HEK293T (cell line): ENCODE results near the gene EPHB6.

Source experiments
- CTCF ChIA-PET: fragments of 350-600 bp; formaldehyde crosslinking; extraction: SDS; loops from one replicate; lab custom pipeline; 2021; ENCODE audit warnings: antibody characterized with exemption, inconsistent platforms; lab: Yijun Ruan, JAX
- POLR2A ChIA-PET: fragments of 350-600 bp; formaldehyde crosslinking; extraction: SDS; loops from one replicate; lab custom pipeline; 2020; ENCODE audit warnings: antibody characterized with exemption, inconsistent platforms; lab: Yijun Ruan, JAX
- DNase-seq: peaks from one replicate; pipeline ENCODE4 v3.0.0; 2012; ENCODE audit warnings: mixed read lengths; ENCODE audit errors: extremely low spot score
- ARNT ChIP-seq: fragments of 450-650 bp; IDR thresholded peaks from 2 replicates; pipeline ENCODE4 v1.6.1; 2017; ENCODE audit warnings: mild to moderate bottlenecking
- BHLHE40 ChIP-seq: fragments of 450-650 bp; IDR thresholded peaks from 2 replicates; pipeline ENCODE4 v1.6.1; 2016; ENCODE audit warnings: mild to moderate bottlenecking, moderate library complexity, borderline replicate concordance
- CTBP1 ChIP-seq: fragments of 450-650 bp; IDR thresholded peaks from 2 replicates; pipeline ENCODE4 v1.6.1; 2016; ENCODE audit warnings: borderline replicate concordance
- ELF4 ChIP-seq: fragments of 450-650 bp; IDR thresholded peaks from 2 replicates; pipeline ENCODE4 v1.6.1; 2017; ENCODE audit warnings: antibody characterized with exemption
- FOXA1 ChIP-seq: fragments of 450-650 bp; IDR thresholded peaks from 2 replicates; pipeline ENCODE4 v1.6.1; 2016; ENCODE audit warnings: mild to moderate bottlenecking
- FOXK2 ChIP-seq: fragments of 450-650 bp; IDR thresholded peaks from 2 replicates; pipeline ENCODE4 v1.6.1; 2016; ENCODE audit warnings: mild to moderate bottlenecking
- FOXM1 ChIP-seq: fragments of 450-650 bp; IDR thresholded peaks from 2 replicates; pipeline ENCODE4 v1.6.1; 2017; ENCODE audit warnings: mild to moderate bottlenecking, borderline replicate concordance
- HDGF ChIP-seq: fragments of 450-650 bp; IDR thresholded peaks from 2 replicates; pipeline ENCODE4 v1.6.1; 2017; ENCODE audit warnings: antibody characterized with exemption, borderline replicate concordance
- L3MBTL2 ChIP-seq: fragments of 450-650 bp; conservative IDR thresholded peaks from 2 replicates; pipeline ENCODE4 v1.6.1; 2016; ENCODE audit warnings: mild to moderate bottlenecking
- LEF1 ChIP-seq: fragments of 450-650 bp; IDR thresholded peaks from 2 replicates; pipeline ENCODE4 v1.6.1; 2017; ENCODE audit warnings: mild to moderate bottlenecking, borderline replicate concordance
- NFRKB ChIP-seq: fragments of 450-650 bp; IDR thresholded peaks from 2 replicates; pipeline ENCODE4 v1.6.1; 2016; ENCODE audit warnings: mild to moderate bottlenecking, moderate library complexity
- SP1 ChIP-seq: fragments of 450-650 bp; IDR thresholded peaks from 2 replicates; pipeline ENCODE4 v1.6.1; 2017
- SUZ12 ChIP-seq: fragments of 450-650 bp; IDR thresholded peaks from 2 replicates; pipeline ENCODE4 v1.6.1; 2016; ENCODE audit warnings: mild to moderate bottlenecking
- TARDBP ChIP-seq: fragments of 450-650 bp; IDR thresholded peaks from 2 replicates; pipeline ENCODE4 v1.6.1; 2016
- ZNF384 ChIP-seq: fragments of 450-650 bp; IDR thresholded peaks from 2 replicates; pipeline ENCODE4 v1.6.1; 2016
- TF ChIP-seq, protein P1 (sequence below): fragments of 450-650 bp; IDR thresholded peaks from 2 replicates; pipeline ENCODE4 v1.6.1; 2016

The EPHB6 gene

DNA sequence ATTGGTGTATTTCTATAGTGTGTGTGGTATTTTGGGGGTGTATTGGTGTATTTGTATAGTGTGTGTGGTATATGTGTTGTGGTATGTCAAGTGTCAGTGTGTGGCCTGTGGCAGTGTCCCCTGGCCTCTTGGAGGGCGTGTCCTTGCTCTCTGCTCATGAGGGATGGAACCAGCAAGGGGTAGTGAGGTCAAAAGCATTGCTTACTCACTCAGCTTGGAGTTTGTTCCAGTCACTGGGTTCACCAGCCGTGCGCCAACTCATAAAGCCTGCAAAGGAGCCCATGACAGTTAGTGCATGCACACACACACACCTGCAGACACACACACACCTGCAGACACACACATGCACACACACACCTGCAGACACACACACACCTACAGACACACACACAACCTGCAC is 34.9 kb downstream of the EPHB6 start:
- CTCF ChIA-PET: no interaction called here
- POLR2A ChIA-PET: no interaction called here
- DNase-seq: no peak
- TF ChIP-seq CTBP1: no peak
- TF ChIP-seq FOXK2: no peak
- TF ChIP-seq FOXA1: no peak
- TF ChIP-seq, protein P1, sequence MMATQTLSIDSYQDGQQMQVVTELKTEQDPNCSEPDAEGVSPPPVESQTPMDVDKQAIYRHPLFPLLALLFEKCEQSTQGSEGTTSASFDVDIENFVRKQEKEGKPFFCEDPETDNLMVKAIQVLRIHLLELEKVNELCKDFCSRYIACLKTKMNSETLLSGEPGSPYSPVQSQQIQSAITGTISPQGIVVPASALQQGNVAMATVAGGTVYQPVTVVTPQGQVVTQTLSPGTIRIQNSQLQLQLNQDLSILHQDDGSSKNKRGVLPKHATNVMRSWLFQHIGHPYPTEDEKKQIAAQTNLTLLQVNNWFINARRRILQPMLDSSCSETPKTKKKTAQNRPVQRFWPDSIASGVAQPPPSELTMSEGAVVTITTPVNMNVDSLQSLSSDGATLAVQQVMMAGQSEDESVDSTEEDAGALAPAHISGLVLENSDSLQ: no peak
- TF ChIP-seq TARDBP: no peak
- no peak for TF ChIP-seq ZNF384
- TF ChIP-seq FOXM1: no peak
- no peak for TF ChIP-seq HDGF
- TF ChIP-seq NFRKB: no peak
- TF ChIP-seq LEF1: no peak
- no peak for TF ChIP-seq L3MBTL2

GRCh38 chr7:142890874-142891485 is 36.1 kb downstream of the EPHB6 start:
- no peak for DNase-seq
- CTCF ChIA-PET: no interaction called here
- TF ChIP-seq SUZ12: no peak
- no peak for TF ChIP-seq FOXM1
- TF ChIP-seq TARDBP: 0 out of 2 replicates have a peak, but pooled peaks have one; percentile 54
- no peak for TF ChIP-seq ZNF384
- no peak for TF ChIP-seq FOXA1
- POLR2A ChIA-PET: no interaction called here

DNA sequence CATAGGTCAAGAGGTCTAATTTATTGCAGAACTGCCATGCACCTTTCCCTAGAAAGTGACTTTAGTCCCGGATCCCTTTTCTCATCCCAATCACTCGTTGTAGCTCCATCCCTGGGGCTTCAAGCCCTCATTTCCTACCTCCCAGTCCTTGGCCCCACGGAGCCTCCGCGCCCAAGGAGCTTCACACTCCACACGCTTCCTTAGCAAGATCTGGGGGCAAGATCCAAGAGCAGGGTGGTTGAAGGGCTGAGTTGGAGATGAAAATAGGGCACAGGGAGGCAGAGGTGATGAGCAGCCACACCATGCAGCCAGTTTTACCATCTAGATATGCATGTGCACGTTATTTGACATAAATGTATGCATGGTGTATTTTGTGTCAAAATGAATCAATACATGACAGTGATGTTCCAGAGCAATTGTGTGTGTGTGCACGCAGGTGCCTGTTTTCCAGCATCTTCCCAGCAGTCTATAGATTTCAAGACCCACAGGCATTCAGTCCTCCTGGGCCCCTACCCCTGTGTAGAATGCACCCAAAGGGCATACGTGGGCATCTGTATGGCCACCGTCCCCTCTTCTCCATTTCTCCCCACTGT is 36.7 kb downstream of the EPHB6 start:
- ChIA-PET POLR2A (no interaction called here), CTCF (no interaction called here)
- DNase-seq: no peak
- TF ChIP-seq NFRKB (no peak), CTBP1 (no peak), ARNT (no peak)

GRCh38 chr7:142892951-142893350 is 38.1 kb downstream of the EPHB6 start:
- TF ChIP-seq FOXM1 (no peak), LEF1 (no peak), HDGF (no peak), SUZ12 (no peak), NFRKB (no peak), SP1 (no peak), ELF4 (no peak), TARDBP (no peak), ZNF384 (no peak), BHLHE40 (no peak), ARNT (no peak), L3MBTL2 (no peak), FOXK2 (no peak)
- TF ChIP-seq, protein P1: no peak
- no peak for DNase-seq
- ChIA-PET POLR2A (no interaction called here), CTCF (interaction anchor here (0.9 kb wide), 1 partner anchor 322 kb away, joined by 3 read pairs; no protein-coding TSS in a partner anchor)

DNA sequence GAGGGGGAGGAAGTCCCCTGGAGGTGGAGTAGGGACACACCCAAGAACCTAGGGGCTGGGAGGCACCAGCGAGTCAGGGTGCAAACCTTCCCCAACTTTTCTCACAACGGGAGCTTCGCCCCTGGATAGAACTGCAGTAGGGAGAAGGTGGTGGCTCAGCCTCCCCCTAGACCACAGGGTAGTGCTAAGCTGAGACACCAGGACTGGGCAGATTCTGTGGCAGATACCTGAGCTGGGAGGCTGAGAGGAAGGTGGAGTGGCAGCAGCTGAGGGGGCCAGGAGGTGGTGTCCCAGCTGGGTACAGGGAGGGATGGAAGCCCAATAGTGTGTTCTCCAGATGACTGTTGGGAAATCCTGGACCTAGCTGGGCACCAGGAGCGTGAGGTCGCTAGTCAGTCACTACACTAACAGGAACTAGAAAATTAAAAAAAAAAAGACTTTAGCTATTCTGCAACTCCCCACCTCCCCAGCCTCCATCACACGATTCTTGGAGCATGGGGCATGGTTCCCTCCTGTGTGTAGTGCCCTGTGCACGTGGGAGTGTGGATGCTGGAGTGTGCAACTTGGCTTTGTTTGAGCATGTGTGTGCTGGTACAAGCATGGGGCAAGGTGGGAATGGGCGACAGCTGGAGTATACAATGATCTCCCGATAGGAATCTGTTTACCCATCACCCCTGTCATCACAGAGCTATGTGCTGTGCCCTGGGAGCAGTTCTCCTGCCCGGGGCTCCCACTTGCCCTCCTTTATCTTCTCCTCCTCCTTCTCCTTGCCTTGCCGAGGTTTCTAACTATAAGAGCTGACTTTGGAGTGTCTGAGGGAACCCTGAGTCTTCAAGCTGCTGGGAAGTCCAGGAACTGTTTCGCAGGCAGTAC is 39.5 kb downstream of the EPHB6 start:
- ChIA-PET CTCF (interaction anchor here (1.2 to 1.3 kb wide), 2 partner anchors 12 to 14 kb away, joined by 4 to 8 read pairs; no protein-coding TSS in a partner anchor), POLR2A (no interaction called here)
- DNase-seq: no peak

More for the DNA sequence above, 39.5 kb downstream of the EPHB6 start:
- TF ChIP-seq FOXM1 (no peak), FOXA1 (no peak), SP1 (no peak), FOXK2 (no peak), ZNF384 (no peak), L3MBTL2 (no peak), BHLHE40 (no peak), ARNT (no peak), LEF1 (no peak), CTBP1 (no peak), NFRKB (no peak), HDGF (no peak), TARDBP (no peak), ELF4 (no peak), SUZ12 (no peak)
- TF ChIP-seq, protein P1: no peak
